ENCODE results near the gene DCAF10.

DNA sequence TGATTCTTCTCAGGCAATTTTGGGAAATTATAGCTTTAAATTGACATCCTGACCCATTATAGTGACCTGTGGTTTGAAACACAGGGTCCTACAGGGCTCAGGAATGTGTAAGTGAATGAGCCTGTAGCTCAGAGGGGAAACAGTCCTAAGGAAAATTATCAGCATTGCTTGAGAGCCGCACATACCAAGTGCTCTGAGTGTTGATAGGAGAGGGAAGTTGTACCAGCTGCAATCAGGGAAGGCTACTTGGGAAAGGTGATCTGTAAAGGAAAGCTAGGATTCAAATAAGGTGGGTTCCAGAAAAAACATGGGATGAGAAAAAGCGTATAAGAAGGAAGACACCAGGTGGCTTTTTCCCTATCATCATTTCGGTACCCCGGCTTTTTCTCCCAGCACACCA, 107.7 kb downstream of the DCAF10 start:
- TF ChIP-seq POLR2A (IDR thresholded peaks at IDR 0.05; ENCODE audit: control extremely low read depth in 1 of 2, low read depth in 2 of 2, low read length in 2 of 2), result no peak
- no peak for TF ChIP-seq POLR2AphosphoS5 (IDR thresholded peaks at IDR 0.05; ENCODE audit: low read depth, low read length)

All from H1 (cell line).